DMS53 treated with DMSO at 0.1 percent for 48 hours (cell line): ENCODE results near the gene BTNL9.
"Not testable (repeated sequence)": the region's sequence is repeated elsewhere in the genome, so short reads cannot be mapped to it uniquely, and the experiment has no call there.

Experiments used
- DNase-seq: peaks from one replicate; lab custom pipeline; 2025; ENCODE audit not compliant: unreplicated experiment; lab: John Stamatoyannopoulos, UW

BTNL9 gene

DNA sequence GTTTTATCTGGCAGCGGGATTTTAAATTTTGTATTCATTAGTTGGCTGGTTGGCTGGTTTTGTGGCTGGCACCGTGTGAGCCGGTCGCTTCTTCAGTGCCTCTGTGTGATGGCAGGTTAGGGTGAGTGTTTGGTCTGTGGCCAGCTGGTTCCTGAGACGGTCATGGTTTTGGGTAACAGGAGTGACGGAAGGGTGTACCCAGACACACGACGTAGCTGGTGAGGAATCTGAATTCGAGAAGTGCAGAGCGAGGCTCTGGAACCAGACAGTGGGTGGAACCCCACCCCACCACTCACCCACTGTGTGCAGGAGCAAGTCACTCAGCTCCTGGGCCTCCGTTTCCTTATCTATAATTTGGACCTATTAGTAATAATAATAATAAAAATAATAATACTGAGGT, 2.7 kb downstream of the BTNL9 start:
- no peak for DNase-seq

DNA sequence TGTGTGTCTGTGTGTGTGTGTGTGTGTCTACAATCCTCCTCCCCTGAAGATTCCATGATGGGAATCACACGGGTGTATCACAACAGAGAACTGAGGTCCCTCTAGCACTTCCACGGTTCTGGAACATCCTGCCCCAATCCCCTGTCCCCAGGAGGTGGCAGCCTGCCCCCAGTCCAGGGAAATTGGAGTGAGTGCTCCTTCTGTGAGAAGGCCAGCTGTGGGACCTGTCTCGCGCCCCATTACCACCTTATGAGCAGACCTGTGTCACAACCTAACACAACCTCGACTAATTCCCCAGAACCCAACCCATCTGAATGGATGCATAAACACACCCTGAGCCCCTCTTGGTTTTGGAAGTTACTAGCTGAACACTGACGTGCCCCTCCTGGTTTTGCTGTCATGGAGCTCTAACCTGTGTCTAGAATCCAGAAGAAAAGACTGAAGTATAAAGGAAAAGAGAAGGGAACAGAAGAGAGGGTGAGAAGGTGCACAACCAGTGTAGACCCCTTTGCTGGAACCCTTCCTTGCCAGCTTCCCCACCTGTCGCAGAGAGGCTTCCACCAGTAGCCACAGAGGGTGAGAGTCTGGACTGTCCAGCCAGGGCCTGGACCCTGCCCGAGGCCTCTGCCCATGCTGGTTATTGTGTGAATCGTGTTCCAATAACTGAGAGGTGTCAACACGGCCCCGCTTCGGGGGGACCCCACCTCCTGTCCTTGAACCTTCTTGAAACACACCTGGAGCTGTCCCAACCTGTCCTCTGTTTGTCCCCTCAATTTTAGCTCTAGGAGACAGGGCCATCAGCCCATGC, 3.4 kb downstream of the BTNL9 start:
- no peak for DNase-seq

DNA sequence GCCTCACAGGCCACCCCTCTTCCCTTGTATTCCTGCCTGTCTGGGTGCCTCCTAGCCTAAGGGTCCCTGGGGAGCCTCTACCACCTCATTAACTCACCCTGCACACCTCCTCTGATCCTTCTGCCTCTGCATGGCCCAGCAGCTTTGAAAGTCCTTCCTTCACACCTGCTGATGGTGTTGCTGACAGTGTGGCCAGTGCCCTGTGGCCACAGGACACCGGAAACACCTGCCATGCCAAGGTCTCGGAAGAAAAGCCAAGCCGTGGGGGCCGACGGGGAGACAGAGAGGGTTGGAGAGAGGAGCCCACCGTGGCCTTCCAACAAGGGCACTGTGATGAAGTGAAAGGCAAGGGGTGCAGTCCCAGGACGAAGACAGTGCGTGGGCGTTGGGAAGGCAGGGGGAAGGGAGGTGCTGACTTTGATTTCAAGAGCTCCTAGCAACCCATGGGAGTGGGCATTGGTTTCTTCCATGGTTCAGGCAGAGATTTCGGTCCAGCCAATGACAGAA, 4.1 kb downstream of the BTNL9 start:
- DNase-seq, result no peak

DNA sequence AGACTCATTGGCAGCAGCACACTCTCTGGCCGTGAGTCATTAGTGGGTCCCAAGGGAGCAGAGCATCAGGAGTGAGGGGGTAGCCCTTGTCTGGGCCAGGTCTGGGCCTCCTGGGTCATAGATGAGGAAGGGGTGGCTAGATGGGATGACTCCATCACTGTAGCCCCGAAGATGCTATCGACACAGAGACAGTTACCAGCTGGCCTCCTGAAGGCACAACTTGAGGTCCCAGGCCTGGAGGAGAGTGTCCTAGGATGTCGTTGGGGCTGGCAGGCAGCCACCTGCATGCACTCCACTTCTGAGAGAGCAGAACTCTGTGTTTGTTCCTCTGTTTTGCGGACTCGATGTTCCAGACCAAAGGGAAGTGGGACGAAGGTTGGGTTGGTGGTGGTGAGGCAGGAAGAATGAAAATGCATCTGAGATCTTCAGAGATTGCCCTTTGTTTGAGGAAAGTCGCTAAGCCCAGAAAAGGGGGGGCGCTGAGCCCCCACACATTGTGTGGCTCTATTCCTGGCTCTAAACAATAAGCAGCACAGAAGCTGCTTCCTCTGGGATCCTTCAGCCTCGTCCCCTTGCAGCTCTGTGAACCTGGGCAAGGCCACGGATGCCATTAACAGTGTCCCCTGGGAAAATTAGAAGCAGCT, 4.7 kb downstream of the BTNL9 start:
- DNase-seq, result no peak

DNA sequence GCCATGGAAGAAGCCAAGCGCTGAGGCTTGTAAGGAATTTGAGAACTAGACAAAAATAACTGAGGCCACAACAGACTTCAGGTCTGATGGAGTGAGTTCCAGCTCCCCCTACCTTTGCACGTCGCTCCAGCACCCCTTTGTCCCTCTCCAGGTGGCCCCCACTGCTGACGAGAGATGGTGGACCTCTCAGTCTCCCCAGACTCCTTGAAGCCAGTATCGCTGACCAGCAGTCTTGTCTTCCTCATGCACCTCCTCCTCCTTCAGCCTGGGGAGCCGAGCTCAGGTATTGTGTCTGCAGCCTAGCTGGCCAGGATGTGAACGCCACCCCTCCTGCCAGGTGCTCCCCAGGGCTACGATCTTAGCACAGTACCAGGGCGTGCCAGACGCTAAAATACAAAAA, 5.2 kb downstream of the BTNL9 start:
- no peak for DNase-seq

DNA sequence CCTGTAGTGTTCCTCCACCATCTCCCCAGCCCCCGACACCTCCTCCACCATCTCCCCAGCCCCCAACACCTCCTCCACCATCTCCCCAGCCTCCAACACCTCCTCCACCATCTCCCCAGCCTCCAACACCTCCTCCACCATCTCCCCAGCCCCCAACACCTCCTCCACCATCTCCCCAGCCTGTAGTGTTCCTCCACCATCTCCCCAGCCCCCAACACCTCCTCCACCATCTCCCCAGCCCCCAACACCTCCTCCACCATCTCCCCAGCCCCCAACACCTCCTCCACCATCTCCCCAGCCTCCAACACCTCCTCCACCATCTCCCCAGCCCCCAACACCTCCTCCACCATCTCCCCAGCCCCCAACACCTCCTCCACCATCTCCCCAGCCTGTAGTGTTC, 5.8 kb downstream of the BTNL9 start:
- DNase-seq, result not testable (repeated sequence)

DNA sequence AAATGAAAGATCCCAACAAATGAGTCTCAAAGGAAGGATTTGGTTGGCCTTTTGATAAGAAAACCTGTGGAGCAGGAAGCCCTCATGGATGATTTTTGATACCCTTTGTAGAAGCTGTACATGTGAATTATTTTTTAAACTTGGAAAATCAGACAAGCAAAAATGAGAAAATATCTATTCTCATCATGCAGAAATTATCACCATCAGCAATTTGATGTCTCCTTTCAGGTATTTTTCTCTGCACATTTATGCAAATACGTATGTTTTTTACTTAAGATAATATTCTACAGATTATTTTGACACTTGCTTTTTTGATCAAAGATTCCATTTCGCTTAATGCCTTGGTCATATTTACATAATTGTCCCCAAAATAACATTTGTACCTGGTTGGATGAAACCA, 7.2 kb downstream of the BTNL9 start:
- no peak for DNase-seq

DNA sequence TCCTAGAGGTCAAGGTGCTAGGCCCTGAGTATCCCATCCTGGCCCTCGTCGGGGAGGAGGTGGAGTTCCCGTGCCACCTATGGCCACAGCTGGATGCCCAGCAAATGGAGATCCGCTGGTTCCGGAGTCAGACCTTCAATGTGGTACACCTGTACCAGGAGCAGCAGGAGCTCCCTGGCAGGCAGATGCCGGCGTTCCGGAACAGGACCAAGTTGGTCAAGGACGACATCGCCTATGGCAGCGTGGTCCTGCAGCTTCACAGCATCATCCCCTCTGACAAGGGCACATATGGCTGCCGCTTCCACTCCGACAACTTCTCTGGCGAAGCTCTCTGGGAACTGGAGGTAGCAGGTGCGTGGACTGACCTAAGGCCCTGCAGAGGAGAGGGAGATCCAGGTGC, 7.9 kb downstream of the BTNL9 start:
- DNase-seq, result no peak

DNA sequence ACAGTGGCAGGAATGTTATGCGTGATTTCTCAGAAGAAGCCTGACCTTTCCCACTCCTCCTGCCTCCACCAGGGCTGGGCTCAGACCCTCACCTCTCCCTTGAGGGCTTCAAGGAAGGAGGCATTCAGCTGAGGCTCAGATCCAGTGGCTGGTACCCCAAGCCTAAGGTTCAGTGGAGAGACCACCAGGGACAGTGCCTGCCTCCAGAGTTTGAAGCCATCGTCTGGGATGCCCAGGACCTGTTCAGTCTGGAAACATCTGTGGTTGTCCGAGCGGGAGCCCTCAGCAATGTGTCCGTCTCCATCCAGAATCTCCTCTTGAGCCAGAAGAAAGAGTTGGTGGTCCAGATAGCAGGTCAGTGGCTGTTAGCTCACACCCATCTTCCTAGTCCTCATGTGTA, 9.9 kb downstream of the BTNL9 start:
- no peak for DNase-seq

DNA sequence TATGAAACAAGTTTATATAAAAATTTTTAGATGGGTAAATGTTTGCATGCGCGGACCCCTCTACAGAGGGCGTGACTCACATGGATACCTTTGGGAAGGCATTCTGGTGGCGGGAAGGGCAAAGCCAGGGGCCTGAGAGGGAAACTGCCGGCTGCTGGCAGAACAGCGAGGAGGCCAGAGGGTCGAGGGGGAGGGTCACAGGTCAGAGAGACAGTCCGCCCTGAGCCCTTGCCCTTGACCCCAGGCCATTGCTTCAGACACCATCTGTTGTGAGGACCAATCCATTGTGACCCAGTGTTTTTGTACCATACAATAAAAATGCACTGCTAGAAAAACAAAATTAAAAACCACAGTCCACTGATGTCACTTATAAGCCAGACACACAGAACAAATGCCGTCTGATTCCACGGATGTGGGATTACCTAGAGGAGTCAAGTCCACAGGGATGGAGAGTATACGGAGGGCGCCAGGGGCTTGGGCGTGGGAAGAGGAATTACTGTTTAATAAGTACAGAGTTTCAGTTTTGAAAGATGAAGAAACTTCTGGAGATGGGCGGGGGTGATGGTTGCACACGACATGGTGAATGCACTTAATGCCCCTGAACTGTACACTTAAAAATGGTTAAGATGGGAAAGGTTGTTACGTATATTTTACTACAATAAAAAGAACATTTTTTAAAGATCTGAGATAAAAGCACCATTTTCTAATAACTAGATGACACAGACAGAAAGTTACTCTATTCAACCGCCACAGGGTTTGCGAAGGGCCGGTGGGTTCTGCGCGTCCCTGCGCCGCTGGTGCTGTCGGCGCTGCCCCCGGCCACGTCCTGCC, 12.0 kb downstream of the BTNL9 start:
- DNase-seq, result no peak

DNA sequence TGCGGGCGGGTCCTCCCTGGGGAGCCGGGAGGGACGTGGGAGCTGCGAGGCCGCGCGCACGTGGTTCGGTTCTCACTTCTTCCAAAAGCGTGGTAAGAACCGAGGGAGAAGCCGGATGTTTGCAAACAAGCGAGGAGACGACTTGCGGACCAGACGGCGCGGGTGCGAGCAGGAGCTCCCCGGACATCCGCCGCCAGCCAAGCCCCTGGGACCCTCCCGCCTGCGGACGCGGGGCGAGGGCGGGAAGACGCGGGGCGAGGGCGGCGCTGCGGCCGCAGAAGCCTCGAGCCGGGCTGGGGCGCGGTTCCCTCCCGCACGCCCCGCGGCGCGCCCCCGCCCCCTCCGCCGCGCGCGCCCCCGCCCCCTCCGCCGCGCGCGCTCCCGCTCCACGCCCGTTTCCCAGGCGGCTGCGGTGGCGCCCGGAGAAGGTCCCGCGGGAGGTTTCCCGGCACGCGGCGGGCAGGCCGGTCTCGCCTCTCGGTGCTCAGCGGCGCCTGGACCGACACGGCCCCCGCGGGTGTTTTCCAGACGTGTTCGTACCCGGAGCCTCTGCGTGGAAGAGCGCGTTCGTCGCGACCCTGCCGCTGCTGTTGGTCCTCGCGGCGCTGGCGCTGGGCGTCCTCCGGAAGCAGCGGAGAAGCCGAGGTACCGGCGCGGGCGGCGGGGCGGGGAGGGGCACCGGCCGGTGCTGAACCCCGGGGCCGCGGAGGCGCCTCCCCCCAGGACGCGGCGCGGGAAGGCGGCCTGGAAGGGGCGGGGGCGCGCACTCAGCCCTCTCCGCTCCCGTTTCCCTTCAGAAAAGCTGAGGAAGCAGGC, 12.8 kb downstream of the BTNL9 start:
- no peak for DNase-seq

DNA sequence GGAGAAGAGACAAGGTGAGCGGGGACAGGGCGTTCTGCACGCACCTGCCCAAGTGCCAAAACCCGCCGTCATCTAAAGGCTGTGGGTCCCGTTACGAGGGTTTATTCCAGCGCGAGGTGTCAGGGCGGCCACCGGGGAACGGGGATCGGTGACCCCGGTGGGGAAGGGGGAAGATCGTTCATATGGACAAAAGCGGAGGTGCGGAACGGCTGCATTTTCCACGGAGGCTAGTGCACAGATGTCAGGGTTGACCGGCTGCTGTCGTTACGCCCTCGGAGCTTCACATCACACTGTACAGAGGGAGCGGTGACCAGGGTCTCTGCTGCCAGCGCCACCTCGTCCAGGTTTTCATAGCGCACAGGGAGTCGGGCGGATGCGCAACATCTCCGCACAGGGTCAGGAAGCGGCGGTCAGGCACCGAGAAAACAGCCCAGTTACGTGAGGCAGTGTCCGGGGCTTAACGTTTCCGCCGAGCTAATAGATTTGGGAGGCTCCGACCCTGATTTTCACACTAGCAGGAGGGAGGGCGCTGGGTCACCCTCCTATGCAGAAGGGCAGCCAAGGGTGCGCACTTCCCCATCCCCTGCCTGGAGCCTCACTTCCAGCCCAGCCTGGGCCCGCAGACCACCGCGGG, 13.5 kb downstream of the BTNL9 start:
- DNase-seq, result no peak

DNA sequence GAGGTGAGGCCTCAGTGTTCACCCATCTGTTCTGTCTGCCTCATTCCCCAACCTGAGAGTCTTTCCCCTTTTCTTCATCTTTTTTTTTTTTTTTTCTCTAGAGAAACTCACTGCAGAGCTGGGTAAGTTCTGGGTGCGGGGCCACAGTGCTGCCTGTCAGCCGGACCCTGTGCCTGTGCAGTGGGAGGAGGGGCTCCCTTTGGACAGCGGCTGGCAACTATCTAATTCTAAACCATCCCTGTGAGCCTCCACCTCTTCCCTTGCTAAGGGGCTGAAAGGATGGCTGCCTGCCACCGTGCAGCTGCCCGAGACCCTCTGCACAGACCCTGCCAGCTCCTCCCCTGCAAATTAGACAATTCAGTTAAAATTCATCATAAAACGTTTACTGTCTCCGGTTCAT, 14.1 kb downstream of the BTNL9 start:
- DNase-seq, result no peak

DNA sequence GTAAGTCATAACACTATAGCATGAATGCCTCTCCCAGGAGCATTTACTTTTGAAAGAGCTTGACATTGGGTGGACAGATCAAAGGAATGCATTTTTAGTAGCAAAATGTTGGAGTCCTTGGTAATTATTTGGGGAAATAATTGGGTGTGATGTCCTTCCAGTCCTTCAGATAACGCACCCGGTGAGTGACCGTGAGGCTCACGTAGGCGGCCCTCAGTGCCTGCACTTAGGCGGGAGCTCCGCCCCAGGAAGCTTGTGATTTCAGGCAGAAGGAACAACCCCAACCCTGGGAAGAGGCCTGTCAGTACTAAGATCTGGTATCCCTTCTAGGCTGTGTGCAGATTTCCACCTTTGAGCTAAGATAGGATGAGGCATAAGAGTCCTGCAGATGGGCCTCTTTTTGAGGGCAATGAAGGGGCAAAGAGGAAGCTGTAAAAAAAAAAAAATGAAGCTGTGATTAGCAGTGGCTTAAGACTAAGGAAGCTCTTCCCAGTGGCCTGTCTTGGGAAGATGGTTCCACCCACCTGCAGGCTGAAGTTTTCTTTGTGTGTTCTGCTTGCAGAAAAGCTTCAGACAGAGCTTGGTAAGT, 14.9 kb downstream of the BTNL9 start:
- DNase-seq, result no peak

DNA sequence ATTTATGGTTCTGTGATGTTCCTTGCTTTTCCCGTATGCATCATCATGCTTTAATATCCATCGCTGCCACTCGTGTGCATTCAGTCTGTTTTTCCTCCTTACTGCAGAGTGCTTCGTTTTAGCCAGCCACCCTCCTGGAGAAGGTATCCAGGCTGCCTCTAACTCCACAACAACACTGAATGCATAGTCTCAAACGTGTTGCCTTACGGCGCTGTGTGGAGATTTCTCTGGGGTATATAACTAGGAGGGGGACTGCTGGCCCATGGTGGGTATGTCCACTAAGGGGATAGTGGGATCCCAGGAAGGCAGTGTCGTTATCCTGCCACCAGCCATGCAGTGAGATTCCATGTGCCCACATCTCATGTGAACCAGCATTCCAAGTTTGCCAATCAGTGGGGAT, 16.4 kb downstream of the BTNL9 start:
- DNase-seq, result no peak

DNA sequence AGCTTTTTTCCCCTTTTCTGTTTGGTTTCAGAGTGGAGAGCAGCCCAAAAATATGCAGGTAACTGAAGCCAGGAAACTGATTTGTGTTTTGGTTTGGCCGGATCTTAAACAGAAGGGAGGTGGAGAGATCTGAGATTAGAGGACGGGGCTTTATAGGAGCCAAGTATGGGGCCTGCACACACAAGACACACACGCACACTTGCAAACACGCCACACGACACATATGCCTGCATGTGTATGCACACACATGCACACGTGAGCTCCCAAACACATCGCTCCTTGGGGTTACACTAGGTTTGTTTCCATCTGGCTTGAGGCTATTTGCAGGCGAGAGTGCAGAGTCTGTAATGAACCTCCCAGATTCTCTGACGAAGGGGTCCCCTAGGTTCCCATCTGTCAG, 18.3 kb downstream of the BTNL9 start:
- no peak for DNase-seq

DNA sequence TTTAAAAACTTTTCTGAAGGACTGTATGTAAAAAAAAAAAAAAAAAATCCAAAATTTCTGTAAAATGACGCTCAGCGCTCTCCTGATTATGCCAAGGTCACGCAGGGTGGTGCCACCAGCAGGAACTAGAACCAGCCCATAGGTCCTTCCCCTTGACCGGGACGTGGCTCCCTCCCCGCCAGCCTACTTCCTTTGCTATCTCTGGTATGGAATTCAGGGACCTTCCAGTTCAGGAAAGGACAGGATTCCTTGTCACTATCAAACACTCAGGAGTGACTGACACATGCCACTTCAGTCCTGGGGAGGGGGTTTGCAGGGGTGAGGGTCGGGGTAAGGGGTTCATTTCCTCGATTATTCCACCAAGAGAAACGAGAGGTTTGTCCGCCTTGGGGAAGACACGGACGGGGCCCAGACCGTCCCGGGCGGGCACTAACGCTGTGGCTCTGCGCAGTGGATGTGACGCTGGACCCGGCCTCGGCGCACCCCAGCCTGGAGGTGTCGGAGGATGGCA, 18.8 kb downstream of the BTNL9 start:
- no peak for DNase-seq

DNA sequence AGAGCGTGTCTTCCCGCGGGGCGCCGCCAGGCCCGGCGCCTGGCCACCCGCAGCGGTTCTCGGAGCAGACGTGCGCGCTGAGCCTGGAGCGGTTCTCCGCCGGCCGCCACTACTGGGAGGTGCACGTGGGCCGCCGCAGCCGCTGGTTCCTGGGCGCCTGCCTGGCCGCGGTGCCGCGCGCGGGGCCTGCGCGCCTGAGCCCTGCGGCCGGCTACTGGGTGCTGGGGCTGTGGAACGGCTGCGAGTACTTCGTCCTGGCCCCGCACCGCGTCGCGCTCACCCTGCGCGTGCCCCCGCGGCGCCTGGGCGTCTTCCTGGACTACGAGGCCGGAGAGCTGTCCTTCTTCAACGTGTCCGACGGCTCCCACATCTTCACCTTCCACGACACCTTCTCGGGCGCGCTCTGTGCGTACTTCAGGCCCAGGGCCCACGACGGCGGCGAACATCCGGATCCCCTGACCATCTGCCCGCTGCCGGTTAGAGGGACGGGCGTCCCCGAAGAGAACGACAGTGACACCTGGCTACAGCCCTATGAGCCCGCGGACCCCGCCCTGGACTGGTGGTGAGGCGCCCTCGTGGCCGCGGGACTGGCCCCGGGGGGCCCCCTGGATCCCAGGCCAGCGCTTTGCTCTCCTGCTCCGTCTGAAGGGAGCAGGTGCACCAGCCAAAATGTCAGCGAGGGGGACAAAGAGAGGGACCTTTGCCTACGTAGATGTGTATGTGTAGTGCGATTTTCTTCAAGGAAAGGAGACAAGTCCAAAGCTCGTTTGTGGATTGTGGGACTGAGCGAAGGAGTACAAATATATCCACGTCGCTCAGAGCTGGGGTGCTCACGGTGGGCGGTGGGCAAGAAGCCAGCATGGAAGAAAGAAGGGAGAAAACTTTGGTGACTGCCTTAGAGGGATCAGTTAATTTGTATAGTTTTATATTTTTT, 19.5 kb downstream of the BTNL9 start:
- no peak for DNase-seq

DNA sequence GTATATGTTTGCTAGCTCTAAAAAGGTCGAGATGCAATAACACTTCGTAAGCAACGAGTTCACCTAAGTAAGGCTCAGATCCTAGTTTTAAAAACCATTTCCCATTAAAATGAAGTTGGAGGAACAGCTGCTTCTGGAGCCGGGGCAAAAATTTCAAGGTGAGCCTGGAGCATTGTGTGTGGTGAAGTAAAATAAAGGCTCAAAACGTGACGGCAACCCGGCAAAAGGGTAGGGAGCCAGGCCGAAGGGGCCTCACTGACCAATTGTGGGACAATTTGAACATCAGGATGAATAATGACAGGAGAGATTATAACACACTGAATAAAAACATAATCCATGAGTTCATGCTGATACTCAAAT, 20.1 kb downstream of the BTNL9 start:
- no peak for DNase-seq
